Neural cell (in vitro differentiated cells): ENCODE data around the gene TSEN54.

Source experiments
- CTCF ChIP-seq: fragments of 450-650 bp; IDR thresholded peaks from 2 replicates; pipeline ENCODE4 v1.5.1; 2014; ENCODE audit warnings: antibody characterized with exemption, mild to moderate bottlenecking, moderate library complexity; ENCODE audit not compliant: poor library complexity, severe bottlenecking
- MXI1 ChIP-seq: fragments of 450-650 bp; conservative IDR thresholded peaks from 2 replicates; pipeline ENCODE4 v1.6.1; 2014; ENCODE audit warnings: antibody characterized with exemption, mild to moderate bottlenecking; ENCODE audit not compliant: poor library complexity, severe bottlenecking
- POLR2AphosphoS5 ChIP-seq: IDR thresholded peaks from 2 replicates; pipeline ENCODE4 v1.6.1; 2012
- RAD21 ChIP-seq: fragments of 450-650 bp; conservative IDR thresholded peaks from 2 replicates; pipeline ENCODE4 v1.6.1; 2014; ENCODE audit warnings: antibody characterized with exemption, mild to moderate bottlenecking, moderate library complexity
- TAF1 ChIP-seq: IDR thresholded peaks from 2 replicates; pipeline ENCODE4 v1.6.1; 2012; ENCODE audit warnings: low read depth

- TF ChIP-seq CTCF (no peak), TAF1 (no peak), RAD21 (no peak), MXI1 (no peak), POLR2AphosphoS5 (no peak)
Observed at GRCh38 chr17:75570034-75570676, 53.8 kb downstream of the TSEN54 start.
